GM12878 (cell line): ENCODE results near the gene PHEX. TPM values are rescaled to one million over a fixed set of nuclear protein-coding genes. Genes with fewer than 3 reads are reported as not detected.

Experiments used
- ATAC-seq: fragments of 200-7000 bp; cut with Tn5 transposase; 3 replicates; pipeline ENCODE4 v1.9.1; 2020; ENCODE audit warnings: mild to moderate bottlenecking, moderate library complexity
- BruUV-seq: library from RNA; stranded (reverse); fragments of 400-500 nt; replicated peaks from 2 replicates; lab custom pipeline; 2021; lab: Mats Ljungman, UMichigan
- CTCF ChIA-PET: fragments of 300-600 bp; sonication (Branson Sonifier 250); formaldehyde crosslinking; extraction: SDS; loops from one replicate; lab custom pipeline; 2021; ENCODE audit warnings: inconsistent platforms; lab: Yijun Ruan, JAX
- POLR2A ChIA-PET: fragments of 350-600 bp; formaldehyde crosslinking; extraction: SDS; loops from one replicate; lab custom pipeline; 2021; ENCODE audit warnings: inconsistent platforms; lab: Charles Lee
- RAD21 ChIA-PET: fragments of 300-600 bp; sonication (Branson Sonifier 250); formaldehyde crosslinking; loops from one replicate; lab custom pipeline; 2023; ENCODE audit warnings: antibody characterized with exemption; ENCODE audit not compliant: unreplicated experiment; lab: Charles Lee
- SMC1A ChIA-PET: fragments of 300-600 bp; sonication (Branson Sonifier 250); formaldehyde crosslinking; loops from one replicate; lab custom pipeline; 2023; ENCODE audit not compliant: unreplicated experiment, uncharacterized antibody; lab: Charles Lee
- DNase-seq: peaks from one replicate; pipeline ENCODE4 v3.0.0-alpha.2; 2011; ENCODE audit warnings: low read depth, low spot score
- FAIRE-seq: peaks from 3 replicates; lab custom pipeline; 2011; peaks lifted over from hg19 to GRCh38; lab: Jason Lieb, UNC
- H2AFZ ChIP-seq: 2 replicates; pipeline ENCODE4 v1.6.0; 2011; ENCODE audit warnings: low read depth, low read length, control low read depth; ENCODE audit not compliant: control insufficient read depth
- H3K27ac ChIP-seq: 2 replicates; pipeline ENCODE4 v1.5.1; 2011; ENCODE audit warnings: control low read depth; ENCODE audit not compliant: control insufficient read depth, insufficient read depth
- H3K27me3 ChIP-seq, 2 experiments: replicated peaks in 1 of 2; 2 replicates each; pipeline versions ENCODE4 v1.6.0 to v1.6.1; 2011; ENCODE audit warnings: low read length in 1 of 2; ENCODE audit not compliant: control insufficient read depth in 2 of 2, insufficient read depth in 2 of 2
- H3K36me3 ChIP-seq, 2 experiments: 2 replicates each; pipeline ENCODE4 v1.5.1; 2011; ENCODE audit warnings: low read length in 1 of 2; ENCODE audit not compliant: control insufficient read depth in 2 of 2, insufficient read depth in 2 of 2
- H3K4me1 ChIP-seq: 2 replicates; pipeline ENCODE4 v1.6.1; 2011; ENCODE audit warnings: mild to moderate bottlenecking, low read length, moderate library complexity, mixed read lengths; ENCODE audit not compliant: control insufficient read depth, insufficient read depth
- H3K4me2 ChIP-seq: 2 replicates; pipeline ENCODE4 v1.6.0; 2011; ENCODE audit warnings: control low read depth; ENCODE audit not compliant: control insufficient read depth, insufficient read depth
- H3K4me3 ChIP-seq: fragments of 200-600 bp; sonication (generic); 2 replicates; pipeline ENCODE4 v1.5.1; 2016
- H3K79me2 ChIP-seq: 2 replicates; pipeline ENCODE4 v1.6.0; 2011; ENCODE audit warnings: low read length; ENCODE audit not compliant: control insufficient read depth, insufficient read depth
- H3K9ac ChIP-seq: 2 replicates; pipeline ENCODE4 v1.8.0; 2011; ENCODE audit warnings: low read length, control low read depth, mixed read lengths; ENCODE audit not compliant: control insufficient read depth, insufficient read depth
- H3K9me3 ChIP-seq: replicated peaks from 3 replicates; pipeline ENCODE4 v1.5.1; 2011; ENCODE audit warnings: mild to moderate bottlenecking, low read length; ENCODE audit not compliant: control insufficient read depth, insufficient read depth
- H4K20me1 ChIP-seq: 2 replicates; pipeline ENCODE4 v1.6.0; 2011; ENCODE audit not compliant: control insufficient read depth, insufficient read depth
- ATF3 ChIP-seq: IDR thresholded peaks from 2 replicates; pipeline ENCODE4 v1.6.1; 2011; ENCODE audit warnings: low read depth, mild to moderate bottlenecking, low read length, moderate library complexity, borderline replicate concordance; ENCODE audit errors: extremely low read depth
- ATF7 ChIP-seq: fragments of 450-650 bp; IDR thresholded peaks from 2 replicates; pipeline ENCODE4 v1.6.1; 2016; ENCODE audit warnings: low read depth, mild to moderate bottlenecking
- CHD4 ChIP-seq: fragments of 200-600 bp; sonication (generic); IDR thresholded peaks from 2 replicates; pipeline ENCODE4 v1.6.1; 2016; ENCODE audit warnings: mild to moderate bottlenecking
- EED ChIP-seq: sonication (generic); IDR thresholded peaks from 2 replicates; pipeline ENCODE4 v1.6.1; 2016; ENCODE audit warnings: antibody characterized with exemption, low read depth
- EGR1 ChIP-seq, 2 experiments: IDR thresholded peaks; 1 replicate in 1 of 2; 2 replicates in 1 of 2; pipeline ENCODE4 v1.6.1; 2011 to 2012; ENCODE audit warnings: low read depth in 2 of 2, low read length in 2 of 2, borderline replicate concordance in 1 of 2, mild to moderate bottlenecking in 1 of 2, moderate library complexity in 1 of 2
- FOXK2 ChIP-seq: fragments of 450-650 bp; IDR thresholded peaks from 2 replicates; pipeline ENCODE4 v1.6.1; 2017; ENCODE audit warnings: mild to moderate bottlenecking, moderate library complexity
- HDAC2 ChIP-seq: fragments of 200-600 bp; sonication (generic); IDR thresholded peaks from 2 replicates; pipeline ENCODE4 v1.6.1; 2017
- MEF2B ChIP-seq: fragments of 450-650 bp; IDR thresholded peaks from 2 replicates; pipeline ENCODE4 v1.6.1; 2018; ENCODE audit warnings: mild to moderate bottlenecking, moderate library complexity; ENCODE audit not compliant: partially characterized antibody, poor library complexity, severe bottlenecking
- MTA2 ChIP-seq: fragments of 450-650 bp; IDR thresholded peaks from 2 replicates; pipeline ENCODE4 v1.6.1; 2016; ENCODE audit warnings: low read depth, mild to moderate bottlenecking, moderate library complexity
- MTA3 ChIP-seq: IDR thresholded peaks from 2 replicates; pipeline ENCODE4 v1.6.1; 2012; ENCODE audit warnings: low read length, inconsistent platforms, borderline replicate concordance
- NRF1 ChIP-seq: conservative IDR thresholded peaks from 2 replicates; pipeline ENCODE4 v1.6.1; 2011; ENCODE audit warnings: mild to moderate bottlenecking, low read depth, low read length, improper control_type of control experiment
- PML ChIP-seq: IDR thresholded peaks from 2 replicates; pipeline ENCODE4 v1.6.1; 2012; ENCODE audit warnings: low read length, inconsistent platforms
- RBBP5 ChIP-seq: fragments of 200-600 bp; sonication (generic); conservative IDR thresholded peaks from 2 replicates; pipeline ENCODE4 v1.6.1; 2016
- SMC3 ChIP-seq: IDR thresholded peaks from 2 replicates; pipeline ENCODE4 v1.6.1; 2011; ENCODE audit warnings: low read length, improper control_type of control experiment, borderline replicate concordance
- SPI1 ChIP-seq: IDR thresholded peaks from 2 replicates; pipeline ENCODE4 v1.6.1; 2011; ENCODE audit warnings: low read depth, mild to moderate bottlenecking, low read length, moderate library complexity, borderline replicate concordance; ENCODE audit not compliant: insufficient read depth
- SREBF1 ChIP-seq: IDR thresholded peaks from 2 replicates; pipeline ENCODE4 v1.6.1; 2012; ENCODE audit warnings: mild to moderate bottlenecking, low read length
- SUPT20H ChIP-seq: IDR thresholded peaks from 2 replicates; pipeline ENCODE4 v1.6.1; 2011; ENCODE audit warnings: low read depth, mild to moderate bottlenecking, low read length, moderate library complexity, borderline replicate concordance; ENCODE audit not compliant: control insufficient read depth
- YBX1 ChIP-seq: fragments of 450-650 bp; IDR thresholded peaks from 2 replicates; pipeline ENCODE4 v1.6.1; 2016; ENCODE audit warnings: antibody characterized with exemption
- ZBED1 ChIP-seq: IDR thresholded peaks from 2 replicates; pipeline ENCODE4 v1.6.1; 2016; ENCODE audit warnings: borderline replicate concordance
- ZNF207 ChIP-seq: fragments of 450-650 bp; IDR thresholded peaks from 2 replicates; pipeline ENCODE4 v1.6.1; 2014; ENCODE audit warnings: antibody characterized with exemption, mild to moderate bottlenecking, borderline replicate concordance
- ZNF217 ChIP-seq: fragments of 450-650 bp; IDR thresholded peaks from 2 replicates; pipeline ENCODE4 v1.6.1; 2017; ENCODE audit warnings: antibody characterized with exemption, mild to moderate bottlenecking
- WGBS: methylation state at CpG from one replicate; pipeline ENCODE4 v1.1.6; 2016; ENCODE audit warnings: low lambda C conversion rate; ENCODE audit not compliant: insufficient replicate concordance, insufficient coverage; ENCODE audit errors: missing lambda C conversion rate; 5-methylcytosine and 5-hydroxymethylcytosine counted together
- in situ Hi-C: fragments of 300-500 bp; cut with MboI; formaldehyde crosslinking; loops from 9 replicates; pipeline ENCODE4 v1.14.3; 2018; ENCODE audit warnings: mixed read lengths
- intact Hi-C: fragments of 100-400 bp; cut with micrococcal nuclease; formaldehyde crosslinking; loops from one replicate; pipeline ENCODE4 v1.14.2; 2022; ENCODE audit not compliant: unreplicated experiment
- polyA plus RNA-seq, 11 experiments: library from polyadenylated mRNA; depleted of rRNA in 4 of 11; unstranded in 6 of 11; stranded (reverse) in 5 of 11; fragments of >200 nt; fragmentation: Nextera tagmentation in 4 of 11; fragmentation: Illumina TruSeq in 1 of 11; extraction: Ambion mirVana in 4 of 11; extraction: Trizol in 1 of 11; gene quantifications; 1 replicate in 1 of 11; 2 replicates in 10 of 11; pipeline versions ENCODE4 v1.2.1 to v1.2.3, GENCODE V29; 2011 to 2016; ENCODE audit warnings: inconsistent platforms in 2 of 11, missing spikeins in 2 of 11, low read depth in 1 of 11
- total RNA-seq, 4 experiments: library from RNA; depleted of rRNA in 3 of 4; stranded (reverse); fragments of >200 nt in 3 of 4; fragmentation: Illumina TruSeq in 1 of 4; extraction: Trizol in 1 of 4; gene quantifications; 2 replicates each; pipeline versions ENCODE4 v1.2.1 to v1.2.3, GENCODE V29; 2013 to 2021
- TF ChIP-seq, protein P1 (sequence below): fragments of 450-650 bp; conservative IDR thresholded peaks from 2 replicates; pipeline ENCODE4 v1.6.1; 2017; ENCODE audit warnings: mild to moderate bottlenecking, moderate library complexity

The PHEX gene
- total and polyA plus RNA-seq, 10 of the 15 experiments (the other 5 are each of a cell fraction or from before 2014, with no cell fraction given) = 0.12 to 97.2 (median 0.55) TPM

GRCh38 chrX:21996872-21997455, 35.2 kb upstream of the PHEX start (continued):
- TF ChIP-seq HDAC2 = no peak
- no peak for TF ChIP-seq YBX1
- no peak for TF ChIP-seq RBBP5
- TF ChIP-seq PML = no peak
- TF ChIP-seq, all 136 proteins: peak for 0

GRCh38 chrX:21998037-21998436, 34.1 kb upstream of the PHEX start:
- no peak for ATAC-seq
- no peak overlapping the region for H3K9ac ChIP-seq
- H3K4me1 ChIP-seq = peaks cover 5% of the 10 kb centered on the region
- H3K27ac ChIP-seq = no peak overlapping the region
- 50% methylated on average over 4 of the region's 4 CpGs for WGBS
- H4K20me1 ChIP-seq = no peaks in the 10 kb centered on the region
- peaks cover 0 to 4% of the 10 kb centered on the region in 2 experiments; a peak in 2 of 4 replicates for H3K36me3 ChIP-seq
- FAIRE-seq = no peak
- ChIA-PET CTCF (interaction anchor here (0.6 to 3.6 kb wide), 5 partner anchors 11 to 138 kb away, joined by 3 to 15 read pairs (median 4); no protein-coding TSS in a partner anchor), SMC1A (interaction anchor here (0.7 to 1.7 kb wide), 7 partner anchors 9 to 206 kb away, joined by 3 to 4 read pairs (median 3); no protein-coding TSS in a partner anchor), RAD21 (interaction anchor here (1.6 kb wide), 1 partner anchor 9 kb away, joined by 3 read pairs; no protein-coding TSS in a partner anchor), POLR2A (interaction anchor here (0.5 to 0.6 kb wide), 2 partner anchors 62 to 283 kb away, joined by 4 to 6 read pairs; no protein-coding TSS in a partner anchor)
- no peak overlapping the region for H2AFZ ChIP-seq
- intact Hi-C loops = no loop called here
- TF ChIP-seq EED = no peak
- no peak for TF ChIP-seq SREBF1
- no peak for TF ChIP-seq MTA2
- TF ChIP-seq ZNF207 = no peak
- TF ChIP-seq SUPT20H = no peak
- TF ChIP-seq ZNF217 = no peak
- TF ChIP-seq SPI1 = no peak
- TF ChIP-seq ZBED1 = no peak
- TF ChIP-seq HDAC2 = no peak
- TF ChIP-seq MEF2B = no peak
- no peak for TF ChIP-seq ATF3
- no peak for TF ChIP-seq EGR1 (IDR thresholded peaks at IDR 0.05; ENCODE audit: borderline replicate concordance in 1 of 2, low read depth in 2 of 2, low read length in 2 of 2)
- TF ChIP-seq, protein P1, sequence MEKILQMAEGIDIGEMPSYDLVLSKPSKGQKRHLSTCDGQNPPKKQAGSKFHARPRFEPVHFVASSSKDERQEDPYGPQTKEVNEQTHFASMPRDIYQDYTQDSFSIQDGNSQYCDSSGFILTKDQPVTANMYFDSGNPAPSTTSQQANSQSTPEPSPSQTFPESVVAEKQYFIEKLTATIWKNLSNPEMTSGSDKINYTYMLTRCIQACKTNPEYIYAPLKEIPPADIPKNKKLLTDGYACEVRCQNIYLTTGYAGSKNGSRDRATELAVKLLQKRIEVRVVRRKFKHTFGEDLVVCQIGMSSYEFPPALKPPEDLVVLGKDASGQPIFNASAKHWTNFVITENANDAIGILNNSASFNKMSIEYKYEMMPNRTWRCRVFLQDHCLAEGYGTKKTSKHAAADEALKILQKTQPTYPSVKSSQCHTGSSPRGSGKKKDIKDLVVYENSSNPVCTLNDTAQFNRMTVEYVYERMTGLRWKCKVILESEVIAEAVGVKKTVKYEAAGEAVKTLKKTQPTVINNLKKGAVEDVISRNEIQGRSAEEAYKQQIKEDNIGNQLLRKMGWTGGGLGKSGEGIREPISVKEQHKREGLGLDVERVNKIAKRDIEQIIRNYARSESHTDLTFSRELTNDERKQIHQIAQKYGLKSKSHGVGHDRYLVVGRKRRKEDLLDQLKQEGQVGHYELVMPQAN = no peak
- no peak for TF ChIP-seq SMC3
- TF ChIP-seq FOXK2 = no peak
- TF ChIP-seq NRF1 = no peak
- no peak for TF ChIP-seq MTA3
- no peak for TF ChIP-seq ATF7
- no peak for TF ChIP-seq CHD4
- H3K27me3 ChIP-seq = no peaks in the 10 kb centered on the region
- no TSS peak for BruUV-seq
- no peak overlapping the region for H3K4me3 ChIP-seq
- H3K4me2 ChIP-seq = no peak overlapping the region
- in situ Hi-C loops = no loop called here
- DNase-seq = no peak
- no peaks in the 10 kb centered on the region for H3K9me3 ChIP-seq
- no peaks in the 10 kb centered on the region for H3K79me2 ChIP-seq
